SK-N-SH treated with all-trans-retinoic acid at 6 μM for 48 hours (cell line): ENCODE measurements around the gene TOMM5.

Experiments used
- ATAC-seq: fragments of 200-7000 bp; cut with Tn5 transposase; 3 replicates; pipeline ENCODE4 v1.9.1; 2020; ENCODE audit warnings: mild to moderate bottlenecking, moderate library complexity
- ARNTL ChIP-seq: fragments of 450-650 bp; formaldehyde crosslinking; IDR thresholded peaks from 2 replicates; pipeline ENCODE4 v1.5.0; 2020; ENCODE audit warnings: low read depth, mild to moderate bottlenecking, moderate library complexity, borderline replicate concordance
- ESRRG ChIP-seq: fragments of 250-450 bp; sonication (Bioruptor Pico); IDR thresholded peaks from 2 replicates; pipeline ENCODE4 v1.6.1; 2021; ENCODE audit warnings: mild to moderate bottlenecking
- GLIS3 ChIP-seq: fragments of 250-450 bp; sonication (Bioruptor Pico); IDR thresholded peaks from 2 replicates; pipeline ENCODE4 v1.5.0; 2020; ENCODE audit warnings: mild to moderate bottlenecking, moderate library complexity
- ISL1 ChIP-seq: fragments of 250-450 bp; sonication (Bioruptor Pico); IDR thresholded peaks from 2 replicates; pipeline ENCODE4 v2.1.2; 2022; ENCODE audit warnings: mild to moderate bottlenecking, moderate library complexity
- PPARA ChIP-seq: fragments of 250-450 bp; sonication (Bioruptor Pico); IDR thresholded peaks from 2 replicates; pipeline ENCODE4 v1.5.0; 2020; ENCODE audit warnings: mild to moderate bottlenecking, borderline replicate concordance
- RARB ChIP-seq: fragments of 250-450 bp; sonication (Bioruptor Pico); IDR thresholded peaks from 2 replicates; pipeline ENCODE4 v1.8.0; 2021; ENCODE audit warnings: mild to moderate bottlenecking, moderate library complexity
- SNAI2 ChIP-seq: fragments of 250-450 bp; sonication (Bioruptor Pico); IDR thresholded peaks from 2 replicates; pipeline ENCODE4 v1.5.0; 2020; ENCODE audit warnings: mild to moderate bottlenecking, moderate library complexity
- TCF4 ChIP-seq: fragments of 250-450 bp; sonication (Bioruptor Pico); IDR thresholded peaks from 2 replicates; pipeline ENCODE4 v1.8.0; 2021; ENCODE audit warnings: mild to moderate bottlenecking, moderate library complexity, borderline replicate concordance
- TOX ChIP-seq: fragments of 250-450 bp; sonication (Bioruptor Pico); IDR thresholded peaks from 2 replicates; pipeline ENCODE4 v1.8.0; 2021; ENCODE audit warnings: mild to moderate bottlenecking, moderate library complexity, borderline replicate concordance
- ZC3H10 ChIP-seq: fragments of 250-450 bp; sonication (Bioruptor Pico); IDR thresholded peaks from 2 replicates; pipeline ENCODE4 v1.5.1; 2021; ENCODE audit warnings: mild to moderate bottlenecking, moderate library complexity
- ZFP3 ChIP-seq: fragments of 250-450 bp; sonication (Bioruptor Pico); IDR thresholded peaks from 2 replicates; pipeline ENCODE4 v1.5.0; 2020; ENCODE audit warnings: mild to moderate bottlenecking, moderate library complexity
- ZFP30 ChIP-seq: fragments of 450-650 bp; formaldehyde crosslinking; IDR thresholded peaks from 2 replicates; pipeline ENCODE4 v1.5.0; 2022; ENCODE audit warnings: mild to moderate bottlenecking, moderate library complexity
- ZNF565 ChIP-seq: fragments of 450-650 bp; formaldehyde crosslinking; conservative IDR thresholded peaks from 2 replicates; pipeline ENCODE4 v1.5.0; 2020; ENCODE audit warnings: low read depth, mild to moderate bottlenecking, moderate library complexity
- ZNF8 ChIP-seq: fragments of 450-650 bp; formaldehyde crosslinking; IDR thresholded peaks from 2 replicates; pipeline ENCODE4 v1.5.0; 2020; ENCODE audit warnings: mild to moderate bottlenecking, moderate library complexity
- TF ChIP-seq, protein P1 (sequence below): fragments of 250-450 bp; sonication (Bioruptor Pico); IDR thresholded peaks from 2 replicates; pipeline ENCODE4 v1.5.0; 2020; ENCODE audit warnings: mild to moderate bottlenecking, moderate library complexity
- TF ChIP-seq, protein P2 (sequence below): fragments of 250-450 bp; sonication (Bioruptor Pico); IDR thresholded peaks from 2 replicates; pipeline ENCODE4 v1.8.0; 2020; ENCODE audit warnings: mild to moderate bottlenecking, moderate library complexity, borderline replicate concordance
- TF ChIP-seq, protein P3 (sequence below): fragments of 250-450 bp; sonication (Bioruptor Pico); IDR thresholded peaks from 2 replicates; pipeline ENCODE4 v1.8.0; 2021; ENCODE audit warnings: low read depth, mild to moderate bottlenecking, moderate library complexity, borderline replicate concordance
- TF ChIP-seq, protein P4 (sequence below): fragments of 250-450 bp; sonication (Bioruptor Pico); IDR thresholded peaks from 2 replicates; pipeline ENCODE4 v1.5.1; 2020; ENCODE audit warnings: low read depth, mild to moderate bottlenecking, moderate library complexity
- TF ChIP-seq, protein P5 (sequence below): fragments of 250-450 bp; sonication (Bioruptor Pico); IDR thresholded peaks from 2 replicates; pipeline ENCODE4 v1.5.1; 2021; ENCODE audit warnings: mild to moderate bottlenecking, moderate library complexity

TOMM5 gene

DNA sequence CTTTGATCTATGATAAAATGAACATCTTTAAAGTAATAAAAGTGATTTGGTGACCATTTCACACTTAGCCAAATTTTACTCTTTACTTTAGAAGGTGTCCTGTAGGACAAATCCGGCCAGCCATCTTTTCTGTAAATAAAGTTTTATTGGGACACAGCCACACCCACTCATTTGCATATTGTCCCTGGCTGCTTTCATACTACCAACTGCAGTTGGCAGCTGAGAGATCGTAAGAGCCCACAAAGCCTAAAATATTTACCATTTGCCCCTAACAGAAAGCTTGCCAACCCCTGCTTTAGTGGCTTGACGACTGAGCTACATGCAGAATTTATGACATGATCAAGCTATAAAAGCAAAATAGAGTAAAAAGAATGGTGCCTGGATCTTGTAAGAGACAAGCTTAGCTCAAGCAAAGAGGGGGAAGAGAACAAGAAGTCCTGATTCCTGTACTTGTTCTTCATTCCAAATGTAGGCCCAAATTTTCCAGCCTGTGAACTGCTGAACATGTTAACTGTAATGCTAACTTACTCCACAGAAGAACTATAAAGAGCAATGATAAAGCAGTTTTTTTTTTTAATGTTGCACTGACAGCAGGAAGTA, 8.8 kb downstream of the TOMM5 start:
- TF ChIP-seq TOX (CRISPR knock-in tag) = no peak
- TF ChIP-seq ARNTL = no peak
- TF ChIP-seq ZFP3 (CRISPR knock-in tag) = no peak
- TF ChIP-seq, protein P1, sequence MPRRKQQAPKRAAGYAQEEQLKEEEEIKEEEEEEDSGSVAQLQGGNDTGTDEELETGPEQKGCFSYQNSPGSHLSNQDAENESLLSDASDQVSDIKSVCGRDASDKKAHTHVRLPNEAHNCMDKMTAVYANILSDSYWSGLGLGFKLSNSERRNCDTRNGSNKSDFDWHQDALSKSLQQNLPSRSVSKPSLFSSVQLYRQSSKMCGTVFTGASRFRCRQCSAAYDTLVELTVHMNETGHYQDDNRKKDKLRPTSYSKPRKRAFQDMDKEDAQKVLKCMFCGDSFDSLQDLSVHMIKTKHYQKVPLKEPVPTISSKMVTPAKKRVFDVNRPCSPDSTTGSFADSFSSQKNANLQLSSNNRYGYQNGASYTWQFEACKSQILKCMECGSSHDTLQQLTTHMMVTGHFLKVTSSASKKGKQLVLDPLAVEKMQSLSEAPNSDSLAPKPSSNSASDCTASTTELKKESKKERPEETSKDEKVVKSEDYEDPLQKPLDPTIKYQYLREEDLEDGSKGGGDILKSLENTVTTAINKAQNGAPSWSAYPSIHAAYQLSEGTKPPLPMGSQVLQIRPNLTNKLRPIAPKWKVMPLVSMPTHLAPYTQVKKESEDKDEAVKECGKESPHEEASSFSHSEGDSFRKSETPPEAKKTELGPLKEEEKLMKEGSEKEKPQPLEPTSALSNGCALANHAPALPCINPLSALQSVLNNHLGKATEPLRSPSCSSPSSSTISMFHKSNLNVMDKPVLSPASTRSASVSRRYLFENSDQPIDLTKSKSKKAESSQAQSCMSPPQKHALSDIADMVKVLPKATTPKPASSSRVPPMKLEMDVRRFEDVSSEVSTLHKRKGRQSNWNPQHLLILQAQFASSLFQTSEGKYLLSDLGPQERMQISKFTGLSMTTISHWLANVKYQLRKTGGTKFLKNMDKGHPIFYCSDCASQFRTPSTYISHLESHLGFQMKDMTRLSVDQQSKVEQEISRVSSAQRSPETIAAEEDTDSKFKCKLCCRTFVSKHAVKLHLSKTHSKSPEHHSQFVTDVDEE (CRISPR knock-in tag) = no peak
- no peak for TF ChIP-seq RARB (CRISPR knock-in tag)
- TF ChIP-seq, protein P2, sequence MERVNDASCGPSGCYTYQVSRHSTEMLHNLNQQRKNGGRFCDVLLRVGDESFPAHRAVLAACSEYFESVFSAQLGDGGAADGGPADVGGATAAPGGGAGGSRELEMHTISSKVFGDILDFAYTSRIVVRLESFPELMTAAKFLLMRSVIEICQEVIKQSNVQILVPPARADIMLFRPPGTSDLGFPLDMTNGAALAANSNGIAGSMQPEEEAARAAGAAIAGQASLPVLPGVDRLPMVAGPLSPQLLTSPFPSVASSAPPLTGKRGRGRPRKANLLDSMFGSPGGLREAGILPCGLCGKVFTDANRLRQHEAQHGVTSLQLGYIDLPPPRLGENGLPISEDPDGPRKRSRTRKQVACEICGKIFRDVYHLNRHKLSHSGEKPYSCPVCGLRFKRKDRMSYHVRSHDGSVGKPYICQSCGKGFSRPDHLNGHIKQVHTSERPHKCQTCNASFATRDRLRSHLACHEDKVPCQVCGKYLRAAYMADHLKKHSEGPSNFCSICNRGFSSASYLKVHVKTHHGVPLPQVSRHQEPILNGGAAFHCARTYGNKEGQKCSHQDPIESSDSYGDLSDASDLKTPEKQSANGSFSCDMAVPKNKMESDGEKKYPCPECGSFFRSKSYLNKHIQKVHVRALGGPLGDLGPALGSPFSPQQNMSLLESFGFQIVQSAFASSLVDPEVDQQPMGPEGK (CRISPR knock-in tag) = no peak
- TF ChIP-seq ZFP30 (CRISPR knock-in tag) = no peak
- no peak for TF ChIP-seq SNAI2 (CRISPR knock-in tag)
- no peak for TF ChIP-seq ZNF565 (CRISPR knock-in tag)
- TF ChIP-seq, protein P3, sequence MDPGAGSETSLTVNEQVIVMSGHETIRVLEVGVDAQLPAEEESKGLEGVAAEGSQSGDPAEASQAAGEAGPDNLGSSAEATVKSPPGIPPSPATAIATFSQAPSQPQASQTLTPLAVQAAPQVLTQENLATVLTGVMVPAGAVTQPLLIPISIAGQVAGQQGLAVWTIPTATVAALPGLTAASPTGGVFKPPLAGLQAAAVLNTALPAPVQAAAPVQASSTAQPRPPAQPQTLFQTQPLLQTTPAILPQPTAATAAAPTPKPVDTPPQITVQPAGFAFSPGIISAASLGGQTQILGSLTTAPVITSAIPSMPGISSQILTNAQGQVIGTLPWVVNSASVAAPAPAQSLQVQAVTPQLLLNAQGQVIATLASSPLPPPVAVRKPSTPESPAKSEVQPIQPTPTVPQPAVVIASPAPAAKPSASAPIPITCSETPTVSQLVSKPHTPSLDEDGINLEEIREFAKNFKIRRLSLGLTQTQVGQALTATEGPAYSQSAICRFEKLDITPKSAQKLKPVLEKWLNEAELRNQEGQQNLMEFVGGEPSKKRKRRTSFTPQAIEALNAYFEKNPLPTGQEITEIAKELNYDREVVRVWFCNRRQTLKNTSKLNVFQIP (CRISPR knock-in tag) = no peak
- no peak for TF ChIP-seq ESRRG (CRISPR knock-in tag)
- TF ChIP-seq, protein P4, sequence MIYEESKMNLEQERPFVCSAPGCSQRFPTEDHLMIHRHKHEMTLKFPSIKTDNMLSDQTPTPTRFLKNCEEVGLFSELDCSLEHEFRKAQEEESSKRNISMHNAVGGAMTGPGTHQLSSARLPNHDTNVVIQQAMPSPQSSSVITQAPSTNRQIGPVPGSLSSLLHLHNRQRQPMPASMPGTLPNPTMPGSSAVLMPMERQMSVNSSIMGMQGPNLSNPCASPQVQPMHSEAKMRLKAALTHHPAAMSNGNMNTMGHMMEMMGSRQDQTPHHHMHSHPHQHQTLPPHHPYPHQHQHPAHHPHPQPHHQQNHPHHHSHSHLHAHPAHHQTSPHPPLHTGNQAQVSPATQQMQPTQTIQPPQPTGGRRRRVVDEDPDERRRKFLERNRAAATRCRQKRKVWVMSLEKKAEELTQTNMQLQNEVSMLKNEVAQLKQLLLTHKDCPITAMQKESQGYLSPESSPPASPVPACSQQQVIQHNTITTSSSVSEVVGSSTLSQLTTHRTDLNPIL (CRISPR knock-in tag) = no peak
- no peak for TF ChIP-seq TCF4 (CRISPR knock-in tag)
- TF ChIP-seq ZNF8 (CRISPR knock-in tag) = no peak
- TF ChIP-seq PPARA (CRISPR knock-in tag) = no peak
- no peak for TF ChIP-seq ISL1
- TF ChIP-seq, all 23 proteins: peak for 0
- no peak for ATAC-seq

DNA sequence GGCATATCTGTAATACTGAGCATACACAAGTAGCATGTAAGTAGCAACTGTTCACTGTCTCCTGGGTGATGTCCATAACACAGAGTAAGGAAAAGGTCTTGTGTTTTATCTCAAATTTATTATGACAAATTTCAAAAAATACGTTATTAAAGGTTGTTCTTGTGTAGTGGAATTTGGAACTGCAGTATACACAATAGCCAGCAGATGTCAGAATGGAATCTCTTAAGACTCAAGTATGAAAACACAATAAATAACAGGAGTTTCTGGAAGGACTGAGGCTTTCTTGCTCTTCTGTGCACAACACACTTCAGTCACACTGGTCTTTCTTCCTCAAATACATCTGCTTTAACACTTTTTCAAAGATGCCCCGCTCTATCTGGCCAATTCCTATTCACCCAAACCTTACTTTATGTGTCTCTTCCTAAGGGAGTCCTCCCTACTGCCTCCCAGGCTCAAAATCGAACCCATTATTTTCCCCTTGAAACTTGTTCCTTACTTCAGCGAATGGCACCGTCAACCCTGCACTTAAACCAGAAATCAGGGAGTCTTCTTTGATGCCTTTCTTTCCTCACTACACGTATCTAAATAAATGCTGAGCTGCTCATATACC, 9.7 kb downstream of the TOMM5 start:
- TF ChIP-seq ZFP30 (CRISPR knock-in tag) = no peak
- peak; percentile 87 for ATAC-seq

DNA sequence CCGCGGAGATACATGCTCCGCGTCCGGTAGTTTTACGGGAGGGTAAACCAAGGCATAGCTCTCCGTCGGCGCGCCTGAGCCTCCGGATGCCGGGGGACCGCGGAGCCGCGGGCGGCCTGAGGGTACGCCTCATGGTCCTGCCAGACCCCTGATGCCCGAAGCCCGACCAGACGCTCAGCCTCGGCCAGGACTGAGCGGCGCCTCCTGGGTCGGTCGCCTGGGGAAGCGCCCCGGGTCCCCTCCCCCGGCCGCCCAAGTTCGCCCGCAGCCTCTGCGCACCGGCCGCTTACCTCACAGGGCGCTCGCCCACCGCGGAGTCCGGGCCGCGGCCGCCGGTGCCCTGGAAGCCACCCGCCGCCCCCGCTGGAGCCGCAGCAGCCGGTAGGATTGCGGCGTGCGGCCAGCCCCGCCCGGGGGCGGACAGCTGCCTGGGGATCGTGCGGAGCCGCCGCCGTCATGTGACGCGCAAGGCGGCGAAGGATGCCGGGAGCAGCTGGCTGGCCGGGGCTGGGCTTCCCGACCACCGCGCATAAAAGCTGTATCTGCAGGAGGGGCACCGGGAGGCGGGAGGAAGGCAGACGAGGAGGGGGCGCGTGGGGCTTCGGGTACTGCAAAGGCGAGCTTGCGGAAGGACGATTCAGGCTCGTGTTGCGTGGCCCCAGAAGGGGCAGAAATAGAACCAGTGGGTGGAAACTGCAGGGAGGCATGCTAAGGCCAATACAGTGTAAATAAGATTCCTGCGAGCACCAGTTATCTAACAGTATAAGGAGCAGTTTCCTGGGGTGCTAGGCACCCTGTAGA, 16.3 kb downstream of the TOMM5 start, which contains the start of gene FBXO10:
Gene FBXO10 (minus strand): TSS at position 460 of the 801 bp plus-strand sequence. CDS start 34,612 bp downstream, outside the sequence.
- ATAC-seq = peak; percentile 90
- no peak for TF ChIP-seq ZFP3 (CRISPR knock-in tag)
- TF ChIP-seq ZC3H10 (CRISPR knock-in tag) = no peak
- TF ChIP-seq, protein P5, sequence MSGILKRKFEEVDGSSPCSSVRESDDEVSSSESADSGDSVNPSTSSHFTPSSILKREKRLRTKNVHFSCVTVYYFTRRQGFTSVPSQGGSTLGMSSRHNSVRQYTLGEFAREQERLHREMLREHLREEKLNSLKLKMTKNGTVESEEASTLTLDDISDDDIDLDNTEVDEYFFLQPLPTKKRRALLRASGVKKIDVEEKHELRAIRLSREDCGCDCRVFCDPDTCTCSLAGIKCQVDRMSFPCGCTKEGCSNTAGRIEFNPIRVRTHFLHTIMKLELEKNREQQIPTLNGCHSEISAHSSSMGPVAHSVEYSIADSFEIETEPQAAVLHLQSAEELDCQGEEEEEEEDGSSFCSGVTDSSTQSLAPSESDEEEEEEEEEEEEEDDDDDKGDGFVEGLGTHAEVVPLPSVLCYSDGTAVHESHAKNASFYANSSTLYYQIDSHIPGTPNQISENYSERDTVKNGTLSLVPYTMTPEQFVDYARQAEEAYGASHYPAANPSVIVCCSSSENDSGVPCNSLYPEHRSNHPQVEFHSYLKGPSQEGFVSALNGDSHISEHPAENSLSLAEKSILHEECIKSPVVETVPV (CRISPR knock-in tag) = no peak
- peak; percentile 49; the same call in 1 of the 2 replicates for TF ChIP-seq SNAI2 (CRISPR knock-in tag)
- no peak for TF ChIP-seq TCF4 (CRISPR knock-in tag)
- no peak for TF ChIP-seq ZFP30 (CRISPR knock-in tag)
- TF ChIP-seq, protein P3 (CRISPR knock-in tag) = no peak
- TF ChIP-seq ESRRG (CRISPR knock-in tag) = no peak
- TF ChIP-seq, protein P1 (CRISPR knock-in tag) = peak; percentile 42; the same call in 1 of the 2 replicates
- TF ChIP-seq GLIS3 (CRISPR knock-in tag) = peak; percentile 46; the same call in 1 of the 2 replicates
